ENCODE results near the gene FAM234B. TPM values are rescaled to one million over a fixed set of nuclear protein-coding genes. Genes with fewer than 3 reads are reported as not detected.
"Not testable (repeated sequence)": the region's sequence is repeated elsewhere in the genome, so short reads cannot be mapped to it uniquely, and the experiment has no call there.

The FAM234B gene
- total RNA-seq, 1 donor: 3.3 TPM

GRCh38 chr12:13075786-13076570 is 31.8 kb downstream of the FAM234B start:
- TF ChIP-seq CTCF (IDR thresholded peaks at IDR 0.05; ENCODE audit: insufficient read depth, low read length): no peak
- no peak overlapping the region for H3K4me3 ChIP-seq (ENCODE audit: low read depth, low read length)
- DNase-seq (ENCODE audit: low read depth): no peak

GRCh38 chr12:13079440-13079906 is 35.3 kb downstream of the FAM234B start:
- no peak overlapping the region for H3K4me3 ChIP-seq (ENCODE audit: low read depth, low read length)
- TF ChIP-seq CTCF (IDR thresholded peaks at IDR 0.05; ENCODE audit: insufficient read depth, low read length): no peak
- no peak for DNase-seq (ENCODE audit: low read depth)

- H3K4me3 ChIP-seq (ENCODE audit: low read depth, low read length): no peak overlapping the region
- DNase-seq (ENCODE audit: low read depth): no peak
- TF ChIP-seq CTCF (IDR thresholded peaks at IDR 0.05; ENCODE audit: insufficient read depth, low read length): no peak
Observed at GRCh38 chr12:13080266-13080665, 36.1 kb downstream of the FAM234B start.

GRCh38 chr12:13082861-13083260 is 38.7 kb downstream of the FAM234B start:
- DNase-seq (ENCODE audit: low read depth): no peak
- TF ChIP-seq CTCF (IDR thresholded peaks at IDR 0.05; ENCODE audit: insufficient read depth, low read length): no peak
- no peak overlapping the region for H3K4me3 ChIP-seq (ENCODE audit: low read depth, low read length)

GRCh38 chr12:13083638-13084037 is 39.5 kb downstream of the FAM234B start:
- DNase-seq (ENCODE audit: low read depth); H3K4me3 ChIP-seq (ENCODE audit: low read depth, low read length): not testable (repeated sequence)

- no peak for DNase-seq (ENCODE audit: low read depth)
- no peak overlapping the region for H3K4me3 ChIP-seq (ENCODE audit: low read depth, low read length)
- no peak for TF ChIP-seq CTCF (IDR thresholded peaks at IDR 0.05; ENCODE audit: insufficient read depth, low read length)
Observed at GRCh38 chr12:13084898-13085640, 40.9 kb downstream of the FAM234B start.

- DNase-seq (ENCODE audit: low read depth): peak; percentile 51
- no peak overlapping the region for H3K4me3 ChIP-seq (ENCODE audit: low read depth, low read length)
- no peak for TF ChIP-seq CTCF (IDR thresholded peaks at IDR 0.05; ENCODE audit: insufficient read depth, low read length)
Observed at GRCh38 chr12:13085968-13086686, 41.9 kb downstream of the FAM234B start.
